Neural crest cell (in vitro differentiated cells): ENCODE measurements around the gene TJP3. TPM values are rescaled to one million over a fixed set of nuclear protein-coding genes. Genes with fewer than 3 reads are reported as not detected.

ENCODE experiments used
- DNase-seq: peaks from one replicate; pipeline ENCODE4 v3.0.0; 2021; ENCODE audit warnings: low read depth, mixed read lengths, low spot score
- H3K27ac Mint-ChIP-seq: one replicate; pipeline ENCODE4 v1.8.0; 2021; ENCODE audit warnings: mild to moderate bottlenecking, mixed read lengths; ENCODE audit not compliant: unreplicated experiment
- H3K27me3 Mint-ChIP-seq: 2 replicates; pipeline ENCODE4 v1.8.0; 2021; ENCODE audit warnings: low read depth, mild to moderate bottlenecking, mixed read lengths
- H3K36me3 Mint-ChIP-seq: 2 replicates; pipeline ENCODE4 v1.8.0; 2021; ENCODE audit warnings: low read depth, mild to moderate bottlenecking, mixed read lengths
- H3K4me1 Mint-ChIP-seq: 2 replicates; pipeline ENCODE4 v1.8.0; 2021; ENCODE audit warnings: mixed read lengths
- H3K4me3 Mint-ChIP-seq: one replicate; pipeline ENCODE4 v1.8.0; 2021; ENCODE audit warnings: mild to moderate bottlenecking, mixed read lengths
- H3K9me3 Mint-ChIP-seq: 2 replicates; pipeline ENCODE4 v1.8.0; 2021; ENCODE audit warnings: mixed read lengths
- CTCF ChIP-seq: fragments of 200-600 bp; sonication (generic); conservative IDR thresholded peaks from 2 replicates; pipeline ENCODE4 v1.5.0; 2021; ENCODE audit warnings: antibody characterized with exemption, mild to moderate bottlenecking
- total RNA-seq: library from RNA; stranded (reverse); gene quantifications from 2 replicates; pipeline ENCODE4 v1.2.1, GENCODE V29; 2021

The TJP3 gene
- total RNA-seq, 1 donor from 2014 or later, result not detected

GRCh38 chr19:3674784-3675543 is 33.2 kb upstream of the TJP3 start:
- Mint-ChIP-seq H3K4me1 (peaks cover 18% of the 10 kb centered on the region), H3K27me3 (no peaks in the 10 kb centered on the region)

GRCh38 chr19:3678188-3678587 is 30.0 kb upstream of the TJP3 start:
- no peak for DNase-seq
- H3K27me3 Mint-ChIP-seq, result no peaks in the 10 kb centered on the region
- H3K4me1 Mint-ChIP-seq, result peaks cover 7% of the 10 kb centered on the region
- no peak for TF ChIP-seq CTCF
- H3K36me3 Mint-ChIP-seq, result no peaks in the 10 kb centered on the region
- no peaks in the 10 kb centered on the region for H3K9me3 Mint-ChIP-seq
- H3K4me3 Mint-ChIP-seq, result no peak overlapping the region
- no peak overlapping the region for H3K27ac Mint-ChIP-seq

More at GRCh38 chr19:3674784-3675543, 33.2 kb upstream of the TJP3 start:
- no peaks in the 10 kb centered on the region for H3K36me3 Mint-ChIP-seq
- no peak overlapping the region for H3K27ac Mint-ChIP-seq
- H3K9me3 Mint-ChIP-seq, result no peaks in the 10 kb centered on the region
- TF ChIP-seq CTCF, result no peak
- DNase-seq, result no peak
- no peak overlapping the region for H3K4me3 Mint-ChIP-seq

GRCh38 chr19:3679138-3679537 is 29.0 kb upstream of the TJP3 start:
- Mint-ChIP-seq H3K27me3 (no peaks in the 10 kb centered on the region), H3K27ac (no peak overlapping the region), H3K4me3 (no peak overlapping the region), H3K36me3 (peaks cover 5% of the 10 kb centered on the region), H3K4me1 (peaks cover 14% of the 10 kb centered on the region), H3K9me3 (no peaks in the 10 kb centered on the region)
- TF ChIP-seq CTCF, result no peak
- no peak for DNase-seq

GRCh38 chr19:3679581-3679980 is 28.6 kb upstream of the TJP3 start:
- peaks cover 16% of the 10 kb centered on the region for H3K4me1 Mint-ChIP-seq
- TF ChIP-seq CTCF, result no peak
- DNase-seq, result no peak
- H3K9me3 Mint-ChIP-seq, result no peaks in the 10 kb centered on the region
- peaks cover 9% of the 10 kb centered on the region for H3K36me3 Mint-ChIP-seq
- H3K27ac Mint-ChIP-seq, result no peak overlapping the region
- H3K27me3 Mint-ChIP-seq, result no peaks in the 10 kb centered on the region
- H3K4me3 Mint-ChIP-seq, result no peak overlapping the region

- no peak overlapping the region for H3K4me3 Mint-ChIP-seq
- no peak for DNase-seq
- TF ChIP-seq CTCF, result no peak
- no peaks in the 10 kb centered on the region for H3K9me3 Mint-ChIP-seq
- peaks cover 16% of the 10 kb centered on the region for H3K4me1 Mint-ChIP-seq
- H3K27ac Mint-ChIP-seq, result no peak overlapping the region
- H3K36me3 Mint-ChIP-seq, result peaks cover 15% of the 10 kb centered on the region
- no peaks in the 10 kb centered on the region for H3K27me3 Mint-ChIP-seq
Measured at GRCh38 chr19:3680939-3681338, 27.2 kb upstream of the TJP3 start.
